DND-41 (cell line): ENCODE data around the gene ZNF213.

Experiments
- EZH2 ChIP-seq: IDR thresholded peaks from 3 replicates; pipeline ENCODE4 v1.6.1; 2012; ENCODE audit warnings: borderline replicate concordance, low read depth, mild to moderate bottlenecking, moderate library complexity, low read length, inconsistent platforms; ENCODE audit not compliant: severe bottlenecking
- TF ChIP-seq, protein P1 (sequence below): IDR thresholded peaks from 2 replicates; pipeline ENCODE4 v1.5.1; 2012; ENCODE audit warnings: borderline replicate concordance, low read length, moderate library complexity, mild to moderate bottlenecking; ENCODE audit not compliant: poor library complexity, severe bottlenecking; ENCODE audit errors: extremely low read depth

DNA sequence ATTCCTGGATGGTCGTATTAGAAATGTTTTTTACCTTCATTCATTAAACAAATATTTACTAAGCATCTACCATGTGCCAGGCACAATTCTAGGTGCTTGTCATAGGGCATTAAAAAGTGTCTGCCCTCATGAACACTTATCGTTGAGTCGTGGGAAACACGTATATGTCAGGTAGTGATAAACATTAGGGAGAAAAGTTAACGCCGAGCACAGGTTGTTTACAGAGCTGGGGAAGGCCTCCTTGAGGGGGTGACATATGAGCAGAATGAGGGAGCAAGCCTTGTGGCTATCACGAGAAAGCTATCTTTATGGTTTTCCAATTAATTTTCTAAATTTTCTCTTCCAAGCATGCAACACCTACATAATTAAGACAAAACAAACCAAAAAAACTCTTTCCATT lies 985 bp upstream of the ZNF213 start:
- TF ChIP-seq, protein P1, sequence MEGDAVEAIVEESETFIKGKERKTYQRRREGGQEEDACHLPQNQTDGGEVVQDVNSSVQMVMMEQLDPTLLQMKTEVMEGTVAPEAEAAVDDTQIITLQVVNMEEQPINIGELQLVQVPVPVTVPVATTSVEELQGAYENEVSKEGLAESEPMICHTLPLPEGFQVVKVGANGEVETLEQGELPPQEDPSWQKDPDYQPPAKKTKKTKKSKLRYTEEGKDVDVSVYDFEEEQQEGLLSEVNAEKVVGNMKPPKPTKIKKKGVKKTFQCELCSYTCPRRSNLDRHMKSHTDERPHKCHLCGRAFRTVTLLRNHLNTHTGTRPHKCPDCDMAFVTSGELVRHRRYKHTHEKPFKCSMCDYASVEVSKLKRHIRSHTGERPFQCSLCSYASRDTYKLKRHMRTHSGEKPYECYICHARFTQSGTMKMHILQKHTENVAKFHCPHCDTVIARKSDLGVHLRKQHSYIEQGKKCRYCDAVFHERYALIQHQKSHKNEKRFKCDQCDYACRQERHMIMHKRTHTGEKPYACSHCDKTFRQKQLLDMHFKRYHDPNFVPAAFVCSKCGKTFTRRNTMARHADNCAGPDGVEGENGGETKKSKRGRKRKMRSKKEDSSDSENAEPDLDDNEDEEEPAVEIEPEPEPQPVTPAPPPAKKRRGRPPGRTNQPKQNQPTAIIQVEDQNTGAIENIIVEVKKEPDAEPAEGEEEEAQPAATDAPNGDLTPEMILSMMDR, result no peak
- no peak for TF ChIP-seq EZH2
